ENCODE data around the gene TOLLIP.

Gene TOLLIP

GRCh38 chr11:1289211-1289935, 20.1 kb downstream of the TOLLIP start:
- H4K20me1 ChIP-seq (ENCODE audit: insufficient read depth, low read length) = no peaks in the 10 kb centered on the region
- peaks cover 54% of the 10 kb centered on the region for H3K36me3 ChIP-seq (ENCODE audit: insufficient read depth, low read length)
- H3K9me3 ChIP-seq (ENCODE audit: low read length) = no peaks in the 10 kb centered on the region

GRCh38 chr11:1288426-1289151, 20.8 kb downstream of the TOLLIP start:
- H3K9me2 ChIP-seq (ENCODE audit: low read depth, low read length) = no peaks in the 10 kb centered on the region
- H3K4me2 ChIP-seq (ENCODE audit: low read length) = no peak overlapping the region
- H3K27me3 ChIP-seq (ENCODE audit: insufficient read depth, low read length) = no peaks in the 10 kb centered on the region
- H2AFZ ChIP-seq (ENCODE audit: low read length) = no peak overlapping the region
- no peaks in the 10 kb centered on the region for H3K79me2 ChIP-seq (ENCODE audit: insufficient read depth, low read length)
- H3F3A ChIP-seq (ENCODE audit: insufficient read depth, low read length) = no peaks in the 10 kb centered on the region
- no peaks in the 10 kb centered on the region for H3K4me1 ChIP-seq (ENCODE audit: insufficient read depth, low read length, severe bottlenecking)
- no peak overlapping the region for H3K27ac ChIP-seq (ENCODE audit: low read depth, low read length, poor library complexity, severe bottlenecking)
- TF ChIP-seq CTCF (IDR thresholded peaks at IDR 0.05; ENCODE audit: low read length) (no peak), EZH2 (IDR thresholded peaks at IDR 0.05; ENCODE audit: borderline replicate concordance, low read length) (no peak)
- H3K36me3 ChIP-seq (ENCODE audit: insufficient read depth, low read length) = peaks cover 54% of the 10 kb centered on the region
- no peak overlapping the region for H3K9ac ChIP-seq (ENCODE audit: low read length)
- no peak overlapping the region for H3K4me3 ChIP-seq (ENCODE audit: low read depth, low read length, poor library complexity, severe bottlenecking)
- H4K20me1 ChIP-seq (ENCODE audit: insufficient read depth, low read length) = no peaks in the 10 kb centered on the region
- no peaks in the 10 kb centered on the region for H3K9me3 ChIP-seq (ENCODE audit: low read length)

More at GRCh38 chr11:1289211-1289935, 20.1 kb downstream of the TOLLIP start:
- no peak overlapping the region for H2AFZ ChIP-seq (ENCODE audit: low read length)
- H3K4me3 ChIP-seq (ENCODE audit: low read depth, low read length, poor library complexity, severe bottlenecking) = no peak overlapping the region
- H3K9me2 ChIP-seq (ENCODE audit: low read depth, low read length) = no peaks in the 10 kb centered on the region
- no peak for TF ChIP-seq EZH2 (IDR thresholded peaks at IDR 0.05; ENCODE audit: borderline replicate concordance, low read length)
- H3K79me2 ChIP-seq (ENCODE audit: insufficient read depth, low read length) = no peaks in the 10 kb centered on the region
- H3K9ac ChIP-seq (ENCODE audit: low read length) = no peak overlapping the region
- H3K4me1 ChIP-seq (ENCODE audit: insufficient read depth, low read length, severe bottlenecking) = no peaks in the 10 kb centered on the region
- no peak overlapping the region for H3K4me2 ChIP-seq (ENCODE audit: low read length)
- no peaks in the 10 kb centered on the region for H3F3A ChIP-seq (ENCODE audit: insufficient read depth, low read length)
- H3K27ac ChIP-seq (ENCODE audit: low read depth, low read length, poor library complexity, severe bottlenecking) = no peak overlapping the region
- no peaks in the 10 kb centered on the region for H3K27me3 ChIP-seq (ENCODE audit: insufficient read depth, low read length)

- no peak overlapping the region for H3K9ac ChIP-seq (ENCODE audit: low read length)
- no peak overlapping the region for H2AFZ ChIP-seq (ENCODE audit: low read length)
- no peaks in the 10 kb centered on the region for H3K9me3 ChIP-seq (ENCODE audit: low read length)
- no peak overlapping the region for H3K4me3 ChIP-seq (ENCODE audit: low read depth, low read length, poor library complexity, severe bottlenecking)
- H3K9me2 ChIP-seq (ENCODE audit: low read depth, low read length) = no peaks in the 10 kb centered on the region
- peaks cover 54% of the 10 kb centered on the region for H3K36me3 ChIP-seq (ENCODE audit: insufficient read depth, low read length)
- no peaks in the 10 kb centered on the region for H3F3A ChIP-seq (ENCODE audit: insufficient read depth, low read length)
- H3K79me2 ChIP-seq (ENCODE audit: insufficient read depth, low read length) = no peaks in the 10 kb centered on the region
- no peaks in the 10 kb centered on the region for H3K4me1 ChIP-seq (ENCODE audit: insufficient read depth, low read length, severe bottlenecking)
- no peak for TF ChIP-seq CTCF (IDR thresholded peaks at IDR 0.05; ENCODE audit: low read length)
- no peak for TF ChIP-seq EZH2 (IDR thresholded peaks at IDR 0.05; ENCODE audit: borderline replicate concordance, low read length)
- no peaks in the 10 kb centered on the region for H3K27me3 ChIP-seq (ENCODE audit: insufficient read depth, low read length)
- H4K20me1 ChIP-seq (ENCODE audit: insufficient read depth, low read length) = no peaks in the 10 kb centered on the region
- no peak overlapping the region for H3K27ac ChIP-seq (ENCODE audit: low read depth, low read length, poor library complexity, severe bottlenecking)
- no peak overlapping the region for H3K4me2 ChIP-seq (ENCODE audit: low read length)
Measured at GRCh38 chr11:1287928-1288327, 21.5 kb downstream of the TOLLIP start.

Data from OCI-LY1 (cell line).